ENCODE measurements around the gene SIK3.
"Not testable (repeated sequence)": the region's sequence is repeated elsewhere in the genome, so short reads cannot be mapped to it uniquely, and the experiment has no call there.

SIK3 gene

GRCh38 chr11:117045196-117045595 is 53.0 kb downstream of the SIK3 start:
- peak; percentile 55 for DNase-seq

DNA sequence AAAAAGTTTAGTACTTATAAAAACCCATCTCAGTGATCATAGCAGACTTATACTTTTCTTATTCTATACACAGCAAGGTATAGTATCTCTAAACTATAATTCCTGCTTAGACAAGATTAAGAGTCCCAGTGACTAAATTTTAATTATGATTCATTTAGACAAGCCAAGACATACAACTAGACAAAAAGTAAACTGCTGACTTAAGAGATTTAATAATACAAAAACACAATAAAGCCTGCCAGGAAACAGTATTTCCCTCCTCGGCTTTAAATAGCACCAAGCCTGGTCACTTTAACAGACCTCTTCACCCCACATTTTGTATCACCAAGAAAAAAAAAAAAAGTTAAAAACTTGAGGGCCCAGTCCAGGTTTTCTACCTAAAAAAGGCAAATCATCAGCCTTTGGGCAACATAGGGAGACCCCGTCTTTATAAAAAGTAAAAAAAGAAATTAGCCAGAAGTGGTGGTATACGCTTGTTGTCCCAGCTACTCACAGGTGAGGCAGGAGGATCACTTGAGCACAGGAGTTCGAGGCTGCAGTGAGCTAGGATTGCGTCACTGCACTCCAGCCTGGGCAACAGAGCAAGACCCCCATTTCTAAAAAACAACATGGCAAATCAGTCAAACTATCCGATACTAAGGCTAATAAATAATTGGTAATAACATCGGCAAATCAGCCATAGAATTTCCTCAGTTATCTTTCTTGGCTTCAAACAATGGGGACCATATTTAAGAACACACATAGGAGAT is 53.8 kb downstream of the SIK3 start:
- DNase-seq, result no peak

GRCh38 chr11:117042689-117043088 is 55.5 kb downstream of the SIK3 start:
- DNase-seq, result no peak

GRCh38 chr11:117039900-117040299 is 58.3 kb downstream of the SIK3 start:
- no peak for DNase-seq

- DNase-seq, result no peak
Measured at GRCh38 chr11:117039270-117039669, 59.0 kb downstream of the SIK3 start.

DNA sequence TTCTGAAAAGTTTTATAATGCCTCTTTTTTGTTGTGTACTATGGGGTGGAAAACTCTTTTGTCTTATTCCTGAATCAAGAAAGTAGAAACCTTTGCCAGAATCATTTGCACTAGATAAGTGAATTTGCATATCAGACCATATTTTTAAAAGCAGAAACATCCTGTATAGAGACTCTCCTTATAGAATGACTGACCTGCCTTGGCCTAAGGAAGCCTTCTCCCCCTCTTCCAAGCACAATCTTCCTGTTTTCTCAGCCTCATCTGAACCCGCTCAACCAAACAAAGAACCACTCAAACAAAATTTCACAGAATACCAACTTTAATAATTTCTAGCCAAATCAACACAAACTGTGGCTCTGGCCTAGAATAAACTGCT is 60.3 kb downstream of the SIK3 start:
- no peak for DNase-seq

- no peak for DNase-seq
Measured at GRCh38 chr11:117037279-117037974, 60.8 kb downstream of the SIK3 start.

- no peak for DNase-seq
Measured at GRCh38 chr11:117034901-117035300, 63.3 kb downstream of the SIK3 start.

GRCh38 chr11:117026593-117027330 is 71.5 kb downstream of the SIK3 start:
- peak; percentile 70 for DNase-seq

GRCh38 chr11:117023707-117024106 is 74.5 kb downstream of the SIK3 start:
- not testable (repeated sequence) for DNase-seq

GRCh38 chr11:117023178-117023577 is 75.0 kb downstream of the SIK3 start:
- DNase-seq, result no peak

- DNase-seq, result no peak
Measured at GRCh38 chr11:117022526-117022925, 75.7 kb downstream of the SIK3 start.

DNA sequence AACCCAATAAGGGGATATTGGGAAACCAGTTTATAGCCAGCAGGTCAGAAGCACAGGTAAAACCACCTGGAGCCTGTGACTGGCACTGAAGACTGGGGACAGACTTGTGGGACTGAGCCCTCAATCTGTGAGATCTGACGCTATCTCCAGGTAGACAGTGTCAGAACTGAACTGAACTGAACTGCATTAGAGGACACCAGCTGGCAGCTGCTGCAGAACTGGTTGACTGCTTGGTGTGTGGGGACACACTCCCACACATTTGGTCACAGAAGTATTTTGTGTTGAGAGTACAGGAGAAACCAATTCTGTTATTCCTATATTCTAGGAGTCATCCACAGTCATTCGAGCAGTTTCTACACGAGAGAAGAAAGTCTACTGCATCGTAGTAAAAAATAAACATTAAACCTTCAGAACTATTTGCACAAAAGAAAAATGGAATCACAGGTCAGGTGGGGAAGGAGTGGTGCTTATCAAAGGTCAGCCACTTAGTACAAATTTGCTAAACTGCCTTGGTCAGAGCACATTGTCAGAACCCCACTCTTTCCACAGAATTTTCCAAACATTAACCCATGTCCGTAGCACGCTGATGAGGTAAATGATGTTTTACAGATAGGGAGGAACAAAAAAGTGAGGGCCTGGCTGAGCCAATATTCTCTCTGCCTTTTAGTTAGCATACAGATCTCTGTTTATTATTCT is 77.2 kb downstream of the SIK3 start:
- no peak for DNase-seq

GRCh38 chr11:117020287-117020686 is 77.9 kb downstream of the SIK3 start:
- no peak for DNase-seq

GRCh38 chr11:117019871-117020270 is 78.4 kb downstream of the SIK3 start:
- DNase-seq, result no peak

DNA sequence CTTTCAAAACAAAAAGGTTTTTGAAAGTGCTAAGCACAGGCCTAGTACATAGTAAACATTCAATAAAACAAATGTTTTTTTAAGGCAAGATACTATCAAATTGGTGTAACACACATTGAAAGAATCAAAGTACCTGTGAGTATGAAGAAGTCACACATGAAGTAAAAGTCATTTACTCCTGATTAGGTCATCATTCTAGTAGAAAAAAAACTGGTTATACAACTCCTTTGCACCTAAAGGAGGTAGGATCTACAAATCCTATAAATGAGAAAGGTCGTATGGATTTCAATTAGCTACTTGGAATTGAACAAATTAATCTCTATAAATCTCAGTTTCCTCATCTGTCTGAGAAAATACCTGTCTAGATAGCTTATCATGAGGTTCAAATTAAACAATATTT is 80.8 kb downstream of the SIK3 start:
- DNase-seq, result no peak

DNA sequence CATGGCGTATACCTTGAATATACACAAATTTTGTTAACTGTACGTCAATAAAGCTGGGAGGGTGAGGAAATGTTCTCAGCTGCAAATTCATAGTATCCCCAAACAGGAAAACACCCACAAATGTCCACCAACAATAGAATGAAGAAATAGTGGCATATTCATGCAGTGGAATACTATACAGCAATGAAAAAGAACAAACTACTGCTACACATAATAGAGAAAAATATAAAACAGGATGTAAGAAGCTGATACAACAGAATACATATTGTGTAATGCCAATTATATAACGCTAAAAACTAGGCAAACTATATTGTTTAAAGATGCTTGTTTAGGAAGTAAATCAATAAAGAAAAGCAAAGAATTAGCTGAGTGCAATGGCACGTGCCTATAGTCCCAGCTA is 81.5 kb downstream of the SIK3 start:
- no peak for DNase-seq

GRCh38 chr11:117016246-117016645 is 82.0 kb downstream of the SIK3 start:
- DNase-seq, result no peak

- no peak for DNase-seq
Measured at GRCh38 chr11:117011541-117011898, 86.7 kb downstream of the SIK3 start.

GRCh38 chr11:117010808-117011540 is 87.3 kb downstream of the SIK3 start:
- peak; percentile 94 for DNase-seq

DNA sequence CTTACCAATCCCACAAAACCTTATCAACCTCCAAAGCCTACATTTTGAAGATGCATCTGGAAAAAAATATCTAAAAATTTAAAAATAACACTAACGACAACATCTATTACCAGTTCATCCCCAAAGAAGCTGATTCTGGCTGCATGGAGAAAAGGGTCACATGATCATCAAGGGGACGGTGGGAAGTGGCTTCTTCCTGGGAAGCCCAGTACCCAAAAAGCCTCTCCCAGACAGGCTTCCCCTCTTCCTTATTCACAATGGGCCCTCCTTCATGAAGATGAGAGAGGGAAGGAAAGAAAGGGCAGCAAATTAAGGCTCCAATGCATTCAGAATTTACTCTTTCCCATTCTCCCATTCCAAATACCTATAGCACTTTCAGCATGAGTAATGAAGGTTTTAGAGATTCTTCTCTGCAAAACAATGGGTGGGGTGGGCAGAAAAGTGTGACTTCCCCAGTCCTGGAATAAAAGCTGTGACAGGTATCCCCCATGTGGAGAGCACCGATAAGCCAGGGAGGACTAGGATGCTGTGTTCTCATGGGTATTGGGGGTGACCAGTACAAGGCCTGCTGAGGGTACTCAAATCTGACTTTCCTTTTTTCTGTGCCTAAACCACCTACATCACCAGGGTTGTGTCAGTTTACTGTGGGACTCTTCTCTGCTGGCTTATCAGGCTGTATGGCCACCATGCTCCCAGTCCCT is 88.2 kb downstream of the SIK3 start:
- peak; percentile 21 for DNase-seq

DNA sequence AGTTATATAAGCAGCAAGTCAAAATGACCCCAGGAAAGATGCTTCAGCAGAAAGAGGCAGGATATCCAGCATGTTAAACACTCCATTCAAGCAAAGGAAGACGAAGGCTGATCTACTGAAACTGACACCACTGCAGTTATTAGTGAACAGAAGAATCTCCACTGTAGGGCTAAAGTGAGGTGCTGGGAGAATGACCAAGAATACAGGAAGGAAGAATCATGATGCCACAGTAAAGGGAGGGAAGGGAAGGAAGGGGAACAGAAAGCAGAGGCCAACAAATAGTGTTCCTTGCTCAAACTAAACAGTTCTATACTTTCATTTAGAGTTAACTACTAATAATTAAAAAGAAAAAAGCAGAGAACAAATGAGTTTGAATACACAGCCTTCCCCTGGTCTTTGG is 92.5 kb downstream of the SIK3 start:
- no peak for DNase-seq
